ENCODE data around the gene ANTXRL.
"Not testable (repeated sequence)": the region's sequence is repeated elsewhere in the genome, so short reads cannot be mapped to it uniquely, and the experiment has no call there.

- TF ChIP-seq, protein P1, sequence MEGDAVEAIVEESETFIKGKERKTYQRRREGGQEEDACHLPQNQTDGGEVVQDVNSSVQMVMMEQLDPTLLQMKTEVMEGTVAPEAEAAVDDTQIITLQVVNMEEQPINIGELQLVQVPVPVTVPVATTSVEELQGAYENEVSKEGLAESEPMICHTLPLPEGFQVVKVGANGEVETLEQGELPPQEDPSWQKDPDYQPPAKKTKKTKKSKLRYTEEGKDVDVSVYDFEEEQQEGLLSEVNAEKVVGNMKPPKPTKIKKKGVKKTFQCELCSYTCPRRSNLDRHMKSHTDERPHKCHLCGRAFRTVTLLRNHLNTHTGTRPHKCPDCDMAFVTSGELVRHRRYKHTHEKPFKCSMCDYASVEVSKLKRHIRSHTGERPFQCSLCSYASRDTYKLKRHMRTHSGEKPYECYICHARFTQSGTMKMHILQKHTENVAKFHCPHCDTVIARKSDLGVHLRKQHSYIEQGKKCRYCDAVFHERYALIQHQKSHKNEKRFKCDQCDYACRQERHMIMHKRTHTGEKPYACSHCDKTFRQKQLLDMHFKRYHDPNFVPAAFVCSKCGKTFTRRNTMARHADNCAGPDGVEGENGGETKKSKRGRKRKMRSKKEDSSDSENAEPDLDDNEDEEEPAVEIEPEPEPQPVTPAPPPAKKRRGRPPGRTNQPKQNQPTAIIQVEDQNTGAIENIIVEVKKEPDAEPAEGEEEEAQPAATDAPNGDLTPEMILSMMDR (conservative IDR thresholded peaks at IDR 0.05; ENCODE audit: low read length), result not testable (repeated sequence)
- TF ChIP-seq EZH2phosphoT487 (IDR thresholded peaks at IDR 0.05; ENCODE audit: borderline replicate concordance, low read depth, low read length), result not testable (repeated sequence)
Measured at GRCh38 chr10:46246400-46247180, 40.2 kb upstream of the ANTXRL start.
